ENCODE results near the gene ARTN.

Gene ARTN

DNA sequence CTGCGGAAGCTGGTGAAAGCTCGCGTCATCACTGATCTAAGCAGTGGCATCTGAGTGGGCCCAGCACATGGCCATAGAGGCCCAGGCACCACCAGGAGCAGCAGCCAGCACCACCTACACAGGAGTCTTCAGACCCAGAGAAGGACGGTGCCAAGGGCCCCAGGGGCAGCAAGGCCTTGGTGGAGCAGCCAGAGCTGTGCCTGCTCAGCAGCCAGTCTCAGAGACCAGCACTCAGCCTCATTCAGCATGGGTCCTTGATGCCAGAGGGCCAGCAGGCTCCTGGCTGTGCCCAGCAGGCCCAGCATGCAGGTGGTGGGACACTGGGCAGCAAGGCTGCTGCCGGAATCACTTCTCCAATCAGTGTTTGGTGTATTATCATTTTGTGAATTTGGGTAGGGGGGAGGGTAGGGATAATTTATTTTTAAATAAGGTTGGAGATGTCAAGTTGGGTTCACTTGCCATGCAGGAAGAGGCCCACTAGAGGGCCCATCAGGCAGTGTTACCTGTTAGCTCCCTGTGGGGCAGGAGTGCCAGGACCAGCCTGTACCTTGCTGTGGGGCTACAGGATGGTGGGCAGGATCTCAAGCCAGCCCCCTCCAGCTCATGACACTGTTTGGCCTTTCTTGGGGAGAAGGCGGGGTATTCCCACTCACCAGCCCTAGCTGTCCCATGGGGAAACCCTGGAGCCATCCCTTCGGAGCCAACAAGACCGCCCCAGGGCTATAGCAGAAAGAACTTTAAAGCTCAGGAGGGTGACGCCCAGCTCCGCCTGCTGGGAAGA, 3.2 kb upstream of the ARTN start:
- Histone ChIP-seq H3K4me3 (ENCODE audit: low read length) (no peak overlapping the region), H3K9me3 (ENCODE audit: insufficient read depth, low read depth, low read length) (no peaks in the 10 kb centered on the region), H3K4me1 (ENCODE audit: insufficient read depth, low read length) (peaks cover 13% of the 10 kb centered on the region; the same call in 1 of the 2 replicates), H3K36me3 (ENCODE audit: insufficient read depth, low read depth, low read length) (no peaks in the 10 kb centered on the region), H3K27me3 (ENCODE audit: insufficient read depth, low read length) (peaks cover 26% of the 10 kb centered on the region), H3K9ac (ENCODE audit: low read depth, low read length) (no peak overlapping the region), H3K27ac (ENCODE audit: low read length) (no peak overlapping the region)

- H3K27ac ChIP-seq (ENCODE audit: low read length): no peak overlapping the region
- peaks cover 31% of the 10 kb centered on the region for H3K27me3 ChIP-seq (ENCODE audit: insufficient read depth, low read length)
- no peak overlapping the region for H3K9ac ChIP-seq (ENCODE audit: low read depth, low read length)
- H3K4me1 ChIP-seq (ENCODE audit: insufficient read depth, low read length): peaks cover 15% of the 10 kb centered on the region; the same call in 1 of the 2 replicates
- H3K36me3 ChIP-seq (ENCODE audit: insufficient read depth, low read depth, low read length): no peaks in the 10 kb centered on the region
- no peaks in the 10 kb centered on the region for H3K9me3 ChIP-seq (ENCODE audit: insufficient read depth, low read depth, low read length)
- H3K4me3 ChIP-seq (ENCODE audit: low read length): no peak overlapping the region
These were observed 2.7 kb upstream of the ARTN start for GRCh38 chr1:43930949-43931275.

- H3K4me3 ChIP-seq (ENCODE audit: low read length): no peak overlapping the region
- H3K27me3 ChIP-seq (ENCODE audit: insufficient read depth, low read length): peaks cover 37% of the 10 kb centered on the region
- H3K27ac ChIP-seq (ENCODE audit: low read length): no peak overlapping the region
- peaks cover 3% of the 10 kb centered on the region; the same call in 1 of the 2 replicates for H3K36me3 ChIP-seq (ENCODE audit: insufficient read depth, low read depth, low read length)
- no peaks in the 10 kb centered on the region for H3K9me3 ChIP-seq (ENCODE audit: insufficient read depth, low read depth, low read length)
- H3K4me1 ChIP-seq (ENCODE audit: insufficient read depth, low read length): peaks cover 15% of the 10 kb centered on the region; the same call in 1 of the 2 replicates
- H3K9ac ChIP-seq (ENCODE audit: low read depth, low read length): no peak overlapping the region
These were observed 1.6 kb upstream of the ARTN start for GRCh38 chr1:43931711-43932660.

DNA sequence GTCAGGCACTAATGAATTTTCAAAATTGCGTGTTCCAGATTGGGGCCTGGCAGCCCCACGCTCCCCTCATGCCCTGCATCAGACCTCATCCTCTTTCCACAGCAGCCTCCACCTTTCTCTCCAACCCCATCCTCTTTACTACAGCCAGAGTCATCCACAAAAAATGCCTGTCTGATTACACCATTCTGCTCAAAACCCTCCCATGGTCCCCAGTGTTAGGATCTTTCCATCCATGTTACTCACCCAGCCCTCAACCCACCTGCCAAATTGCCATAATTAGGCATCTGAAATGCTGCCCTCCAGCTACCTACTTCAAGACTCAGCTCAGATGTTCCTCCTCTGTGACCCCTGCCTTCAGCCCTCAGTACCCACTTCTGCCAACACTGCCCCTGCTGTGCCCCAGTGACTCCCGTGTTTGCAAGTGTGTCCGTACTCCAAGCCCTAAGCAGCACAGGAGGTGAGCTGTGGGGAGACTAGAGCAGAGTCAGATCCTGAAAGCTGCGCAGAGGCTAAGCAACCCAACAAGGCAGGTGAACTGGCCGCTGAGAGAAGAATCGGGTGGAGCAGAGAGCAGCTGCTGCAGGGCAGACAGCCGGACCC, 715 bp upstream of the ARTN start:
- peaks cover 44% of the 10 kb centered on the region for H3K27me3 ChIP-seq (ENCODE audit: insufficient read depth, low read length)
- peaks cover 15% of the 10 kb centered on the region; the same call in 1 of the 2 replicates for H3K4me1 ChIP-seq (ENCODE audit: insufficient read depth, low read length)
- H3K4me3 ChIP-seq (ENCODE audit: low read length): peak overlapping the region; percentile 76
- no peaks in the 10 kb centered on the region for H3K9me3 ChIP-seq (ENCODE audit: insufficient read depth, low read depth, low read length)
- H3K9ac ChIP-seq (ENCODE audit: low read depth, low read length): peak overlapping the region; percentile 38; the same call in 1 of the 2 replicates
- H3K36me3 ChIP-seq (ENCODE audit: insufficient read depth, low read depth, low read length): peaks cover 8% of the 10 kb centered on the region; the same call in 1 of the 2 replicates
- no peak overlapping the region for H3K27ac ChIP-seq (ENCODE audit: low read length)

GRCh38 chr1:43934101-43934985, 742 bp downstream of the ARTN start:
- Histone ChIP-seq H3K27ac (ENCODE audit: low read length) (no peak overlapping the region), H3K4me1 (ENCODE audit: insufficient read depth, low read length) (peaks cover 23% of the 10 kb centered on the region)

DNA sequence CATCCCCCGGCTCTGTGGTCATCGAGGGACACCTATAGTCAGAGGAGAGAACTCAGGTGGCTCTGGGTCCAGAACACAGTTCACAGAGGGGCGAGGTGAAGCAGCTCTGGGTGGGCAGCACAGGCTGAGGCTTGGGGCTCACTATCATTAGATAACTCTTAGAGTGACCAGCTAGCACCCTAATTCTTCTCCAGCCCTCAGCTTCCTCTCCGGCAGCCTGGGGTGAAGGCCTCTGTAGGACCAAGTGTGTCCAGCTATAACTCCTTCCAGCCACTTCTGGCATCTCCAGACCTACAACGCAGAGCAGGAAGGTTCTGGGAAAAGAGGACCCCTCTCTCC, 1.4 kb downstream of the ARTN start:
- Histone ChIP-seq H3K27me3 (ENCODE audit: insufficient read depth, low read length) (peaks cover 48% of the 10 kb centered on the region), H3K9me3 (ENCODE audit: insufficient read depth, low read depth, low read length) (no peaks in the 10 kb centered on the region), H3K4me3 (ENCODE audit: low read length) (peak overlapping the region; percentile 59; the same call in 1 of the 2 replicates), H3K36me3 (ENCODE audit: insufficient read depth, low read depth, low read length) (peaks cover 8% of the 10 kb centered on the region; the same call in 1 of the 2 replicates), H3K4me1 (ENCODE audit: insufficient read depth, low read length) (peaks cover 23% of the 10 kb centered on the region), H3K9ac (ENCODE audit: low read depth, low read length) (no peak overlapping the region), H3K27ac (ENCODE audit: low read length) (no peak overlapping the region)

More at GRCh38 chr1:43934101-43934985, 742 bp downstream of the ARTN start:
- Histone ChIP-seq H3K27me3 (ENCODE audit: insufficient read depth, low read length) (peaks cover 48% of the 10 kb centered on the region), H3K36me3 (ENCODE audit: insufficient read depth, low read depth, low read length) (peaks cover 8% of the 10 kb centered on the region; the same call in 1 of the 2 replicates), H3K9me3 (ENCODE audit: insufficient read depth, low read depth, low read length) (no peaks in the 10 kb centered on the region), H3K9ac (ENCODE audit: low read depth, low read length) (peak overlapping the region; percentile 38; the same call in 1 of the 2 replicates), H3K4me3 (ENCODE audit: low read length) (peak overlapping the region; percentile 76)

GRCh38 chr1:43935711-43936427, 2.3 kb downstream of the ARTN start:
- no peaks in the 10 kb centered on the region for H3K9me3 ChIP-seq (ENCODE audit: insufficient read depth, low read depth, low read length)
- H3K27me3 ChIP-seq (ENCODE audit: insufficient read depth, low read length): peaks cover 48% of the 10 kb centered on the region
- H3K4me3 ChIP-seq (ENCODE audit: low read length): peak overlapping the region; percentile 59; the same call in 1 of the 2 replicates
- H3K9ac ChIP-seq (ENCODE audit: low read depth, low read length): no peak overlapping the region
- H3K4me1 ChIP-seq (ENCODE audit: insufficient read depth, low read length): peaks cover 19% of the 10 kb centered on the region
- H3K27ac ChIP-seq (ENCODE audit: low read length): no peak overlapping the region
- H3K36me3 ChIP-seq (ENCODE audit: insufficient read depth, low read depth, low read length): peaks cover 8% of the 10 kb centered on the region; the same call in 1 of the 2 replicates

- Histone ChIP-seq H3K4me3 (ENCODE audit: low read length) (peak overlapping the region; percentile 72), H3K9ac (ENCODE audit: low read depth, low read length) (peak overlapping the region; percentile 37; the same call in 1 of the 2 replicates), H3K27ac (ENCODE audit: low read length) (no peak overlapping the region), H3K27me3 (ENCODE audit: insufficient read depth, low read length) (peaks cover 43% of the 10 kb centered on the region), H3K9me3 (ENCODE audit: insufficient read depth, low read depth, low read length) (no peaks in the 10 kb centered on the region), H3K4me1 (ENCODE audit: insufficient read depth, low read length) (peaks cover 19% of the 10 kb centered on the region), H3K36me3 (ENCODE audit: insufficient read depth, low read depth, low read length) (peaks cover 8% of the 10 kb centered on the region; the same call in 1 of the 2 replicates)
These were observed 3.0 kb downstream of the ARTN start for GRCh38 chr1:43936431-43937151.

- no peak overlapping the region for H3K4me3 ChIP-seq (ENCODE audit: low read length)
- no peak overlapping the region for H3K27ac ChIP-seq (ENCODE audit: low read length)
- no peak overlapping the region for H3K9ac ChIP-seq (ENCODE audit: low read depth, low read length)
These were observed 3.7 kb downstream of the ARTN start for GRCh38 chr1:43937179-43937865.

More at GRCh38 chr1:43937179-43937865, 3.7 kb downstream of the ARTN start:
- Histone ChIP-seq H3K9me3 (ENCODE audit: insufficient read depth, low read depth, low read length) (no peaks in the 10 kb centered on the region), H3K36me3 (ENCODE audit: insufficient read depth, low read depth, low read length) (peaks cover 8% of the 10 kb centered on the region; the same call in 1 of the 2 replicates), H3K27me3 (ENCODE audit: insufficient read depth, low read length) (peaks cover 36% of the 10 kb centered on the region), H3K4me1 (ENCODE audit: insufficient read depth, low read length) (peaks cover 19% of the 10 kb centered on the region)

Data from iPS-20b (cell line).